ENCODE measurements around the gene LAGE3. TPM values are rescaled to one million over a fixed set of nuclear protein-coding genes. Genes with fewer than 3 reads are reported as not detected.

The LAGE3 gene
- total RNA-seq, 1 donor from 2014 or later, result 15.6 TPM

DNA sequence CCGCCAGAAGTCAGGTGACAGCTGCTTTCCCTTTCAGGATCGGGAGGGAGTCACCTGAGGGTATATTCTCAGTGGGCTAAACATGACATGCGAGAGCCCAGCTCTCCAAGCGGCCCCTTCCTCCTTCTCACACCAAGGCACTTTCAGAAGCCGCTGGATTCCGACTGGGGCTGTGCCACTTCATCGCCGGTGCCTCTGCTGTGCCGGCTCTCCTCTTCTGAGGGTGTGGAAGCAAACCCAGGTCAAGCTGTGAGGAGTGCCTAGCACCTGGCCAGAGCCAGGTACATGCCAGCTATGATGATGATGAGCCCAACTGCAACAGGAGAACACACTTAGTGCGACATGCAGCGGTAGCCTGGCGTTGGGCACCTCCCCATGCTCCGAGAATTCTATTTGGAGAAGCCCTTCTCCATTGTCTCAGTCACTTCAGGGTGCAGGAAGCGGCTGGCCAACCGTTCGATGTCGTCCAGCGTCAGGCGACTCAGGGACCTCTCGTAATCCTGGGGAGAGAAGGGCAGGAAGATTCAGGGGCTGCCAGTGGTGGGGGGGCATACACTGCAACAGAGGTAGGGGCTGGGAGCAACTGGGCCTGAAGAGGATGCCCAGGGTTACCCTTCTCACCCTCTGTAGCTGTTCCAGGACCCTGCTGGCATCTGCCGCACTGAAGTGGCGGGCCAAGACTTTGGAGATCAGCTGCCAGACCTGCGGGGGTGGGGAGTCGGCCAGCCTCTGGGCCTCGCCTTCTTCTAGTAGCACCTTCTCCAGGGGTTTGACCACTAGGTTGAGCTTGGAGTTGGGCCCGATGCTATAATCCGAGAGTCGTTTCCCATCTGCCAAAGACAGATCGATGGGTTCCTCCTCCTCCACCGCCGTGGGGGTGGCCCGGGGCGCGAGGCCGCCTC, 6.3 kb upstream of the LAGE3 start:
- Mint-ChIP-seq H3K4me1 (ENCODE audit: unreplicated experiment) (peaks cover 10% of the 10 kb centered on the region), H3K27me3 (ENCODE audit: unreplicated experiment) (no peaks in the 10 kb centered on the region)

GRCh38 chrX:154484255-154485149, 5.4 kb upstream of the LAGE3 start:
- no peaks in the 10 kb centered on the region for H3K36me3 Mint-ChIP-seq (ENCODE audit: unreplicated experiment)
- peaks cover 7% of the 10 kb centered on the region for H3K4me1 Mint-ChIP-seq (ENCODE audit: unreplicated experiment)
- no peak overlapping the region for H3K4me3 Mint-ChIP-seq (ENCODE audit: unreplicated experiment)
- no peaks in the 10 kb centered on the region for H3K27me3 Mint-ChIP-seq (ENCODE audit: unreplicated experiment)
- DNase-seq (ENCODE audit: extremely low spot score, unreplicated experiment), result no peak
- TF ChIP-seq, protein P1, sequence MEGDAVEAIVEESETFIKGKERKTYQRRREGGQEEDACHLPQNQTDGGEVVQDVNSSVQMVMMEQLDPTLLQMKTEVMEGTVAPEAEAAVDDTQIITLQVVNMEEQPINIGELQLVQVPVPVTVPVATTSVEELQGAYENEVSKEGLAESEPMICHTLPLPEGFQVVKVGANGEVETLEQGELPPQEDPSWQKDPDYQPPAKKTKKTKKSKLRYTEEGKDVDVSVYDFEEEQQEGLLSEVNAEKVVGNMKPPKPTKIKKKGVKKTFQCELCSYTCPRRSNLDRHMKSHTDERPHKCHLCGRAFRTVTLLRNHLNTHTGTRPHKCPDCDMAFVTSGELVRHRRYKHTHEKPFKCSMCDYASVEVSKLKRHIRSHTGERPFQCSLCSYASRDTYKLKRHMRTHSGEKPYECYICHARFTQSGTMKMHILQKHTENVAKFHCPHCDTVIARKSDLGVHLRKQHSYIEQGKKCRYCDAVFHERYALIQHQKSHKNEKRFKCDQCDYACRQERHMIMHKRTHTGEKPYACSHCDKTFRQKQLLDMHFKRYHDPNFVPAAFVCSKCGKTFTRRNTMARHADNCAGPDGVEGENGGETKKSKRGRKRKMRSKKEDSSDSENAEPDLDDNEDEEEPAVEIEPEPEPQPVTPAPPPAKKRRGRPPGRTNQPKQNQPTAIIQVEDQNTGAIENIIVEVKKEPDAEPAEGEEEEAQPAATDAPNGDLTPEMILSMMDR (IDR thresholded peaks at IDR 0.05), result no peak
- no peak overlapping the region for H3K27ac Mint-ChIP-seq (ENCODE audit: unreplicated experiment)
- H3K9me3 Mint-ChIP-seq (ENCODE audit: unreplicated experiment), result no peaks in the 10 kb centered on the region

More for the DNA sequence above, 6.3 kb upstream of the LAGE3 start:
- Mint-ChIP-seq H3K9me3 (ENCODE audit: unreplicated experiment) (no peaks in the 10 kb centered on the region), H3K27ac (ENCODE audit: unreplicated experiment) (no peak overlapping the region), H3K36me3 (ENCODE audit: unreplicated experiment) (no peaks in the 10 kb centered on the region), H3K4me3 (ENCODE audit: unreplicated experiment) (peak overlapping the region; percentile 51)
- TF ChIP-seq, protein P1 (IDR thresholded peaks at IDR 0.05), result no peak
- no peak for DNase-seq (ENCODE audit: extremely low spot score, unreplicated experiment)

GRCh38 chrX:154483325-154483724, 4.2 kb upstream of the LAGE3 start:
- H3K36me3 Mint-ChIP-seq (ENCODE audit: unreplicated experiment), result no peaks in the 10 kb centered on the region
- DNase-seq (ENCODE audit: extremely low spot score, unreplicated experiment), result no peak
- TF ChIP-seq, protein P1 (IDR thresholded peaks at IDR 0.05), result no peak
- no peak overlapping the region for H3K4me3 Mint-ChIP-seq (ENCODE audit: unreplicated experiment)
- H3K9me3 Mint-ChIP-seq (ENCODE audit: unreplicated experiment), result no peaks in the 10 kb centered on the region
- no peak overlapping the region for H3K27ac Mint-ChIP-seq (ENCODE audit: unreplicated experiment)
- peaks cover 3% of the 10 kb centered on the region for H3K4me1 Mint-ChIP-seq (ENCODE audit: unreplicated experiment)
- H3K27me3 Mint-ChIP-seq (ENCODE audit: unreplicated experiment), result no peaks in the 10 kb centered on the region

GRCh38 chrX:154482786-154483185, 3.7 kb upstream of the LAGE3 start:
- Mint-ChIP-seq H3K9me3 (ENCODE audit: unreplicated experiment) (no peaks in the 10 kb centered on the region), H3K36me3 (ENCODE audit: unreplicated experiment) (no peaks in the 10 kb centered on the region), H3K27ac (ENCODE audit: unreplicated experiment) (no peak overlapping the region), H3K27me3 (ENCODE audit: unreplicated experiment) (no peaks in the 10 kb centered on the region), H3K4me3 (ENCODE audit: unreplicated experiment) (no peak overlapping the region), H3K4me1 (ENCODE audit: unreplicated experiment) (peaks cover 5% of the 10 kb centered on the region)
- no peak for DNase-seq (ENCODE audit: extremely low spot score, unreplicated experiment)
- TF ChIP-seq, protein P1 (IDR thresholded peaks at IDR 0.05), result no peak
